22Rv1 (cell line): ENCODE data around the gene CISD1.

Experiments used
- H3K27ac ChIP-seq: fragments of 450-650 bp; 2 replicates; pipeline ENCODE4 v1.5.1; 2017
- ZFX ChIP-seq: fragments of 450-650 bp; IDR thresholded peaks from 2 replicates; pipeline ENCODE4 v1.6.1; 2017; ENCODE audit warnings: antibody characterized with exemption, borderline replicate concordance
- TF ChIP-seq, protein P1 (sequence below): fragments of 450-650 bp; IDR thresholded peaks from 2 replicates; pipeline ENCODE4 v1.5.1; 2017; ENCODE audit warnings: mild to moderate bottlenecking

The CISD1 gene

DNA sequence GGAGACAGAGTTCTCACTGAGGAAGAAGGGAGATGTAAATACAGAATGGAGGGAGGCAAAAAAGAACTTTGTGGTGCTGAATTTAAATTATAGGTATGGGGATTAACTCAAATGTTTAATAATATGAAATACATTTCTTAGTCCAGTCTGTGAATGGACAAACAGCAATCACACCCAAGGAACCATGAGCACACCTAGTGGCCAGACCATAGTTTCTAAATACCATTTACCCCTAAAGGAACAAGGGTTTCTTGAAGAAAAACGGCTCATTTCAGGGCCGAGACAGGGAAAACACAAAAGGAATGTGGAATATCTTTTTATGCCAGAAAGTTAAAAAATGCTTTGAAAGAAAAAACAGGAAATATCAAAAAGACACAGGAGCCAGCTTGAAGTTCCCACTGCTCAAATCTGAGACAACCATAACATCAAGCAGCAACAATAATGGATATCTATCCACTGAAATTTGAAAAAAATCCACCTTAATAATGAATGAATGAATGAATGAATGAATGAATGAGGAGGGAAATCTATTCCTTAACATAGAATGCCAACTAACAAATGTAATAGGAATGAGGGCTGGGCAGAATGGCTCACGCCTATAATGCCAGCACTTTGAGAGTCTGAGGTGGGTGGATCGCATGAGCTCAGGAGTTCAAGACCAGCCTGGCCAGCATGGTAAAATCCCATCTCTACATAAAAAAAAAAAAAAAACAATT is 9.8 kb upstream of the CISD1 start:
- TF ChIP-seq ZFX, result no peak
- TF ChIP-seq, protein P1, sequence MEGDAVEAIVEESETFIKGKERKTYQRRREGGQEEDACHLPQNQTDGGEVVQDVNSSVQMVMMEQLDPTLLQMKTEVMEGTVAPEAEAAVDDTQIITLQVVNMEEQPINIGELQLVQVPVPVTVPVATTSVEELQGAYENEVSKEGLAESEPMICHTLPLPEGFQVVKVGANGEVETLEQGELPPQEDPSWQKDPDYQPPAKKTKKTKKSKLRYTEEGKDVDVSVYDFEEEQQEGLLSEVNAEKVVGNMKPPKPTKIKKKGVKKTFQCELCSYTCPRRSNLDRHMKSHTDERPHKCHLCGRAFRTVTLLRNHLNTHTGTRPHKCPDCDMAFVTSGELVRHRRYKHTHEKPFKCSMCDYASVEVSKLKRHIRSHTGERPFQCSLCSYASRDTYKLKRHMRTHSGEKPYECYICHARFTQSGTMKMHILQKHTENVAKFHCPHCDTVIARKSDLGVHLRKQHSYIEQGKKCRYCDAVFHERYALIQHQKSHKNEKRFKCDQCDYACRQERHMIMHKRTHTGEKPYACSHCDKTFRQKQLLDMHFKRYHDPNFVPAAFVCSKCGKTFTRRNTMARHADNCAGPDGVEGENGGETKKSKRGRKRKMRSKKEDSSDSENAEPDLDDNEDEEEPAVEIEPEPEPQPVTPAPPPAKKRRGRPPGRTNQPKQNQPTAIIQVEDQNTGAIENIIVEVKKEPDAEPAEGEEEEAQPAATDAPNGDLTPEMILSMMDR, result peak; percentile 34
- no peak overlapping the region for H3K27ac ChIP-seq

DNA sequence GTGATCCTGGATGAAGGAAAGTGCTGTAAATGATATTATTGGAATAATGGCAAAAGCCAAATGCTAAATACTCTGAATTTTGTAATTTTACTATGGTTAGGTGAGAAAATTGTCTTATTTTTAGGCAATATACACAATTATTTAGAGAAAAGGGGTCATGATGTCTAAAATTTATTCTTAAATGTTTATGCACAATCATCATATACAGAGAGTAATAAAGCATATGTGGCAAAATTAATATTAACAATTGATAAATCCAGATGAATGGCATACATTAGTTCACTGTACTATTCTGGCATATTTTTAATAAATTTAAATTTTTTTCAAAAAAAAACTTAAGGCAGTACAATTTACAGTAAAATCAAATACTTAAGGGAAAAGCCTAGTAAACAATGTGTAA is 8.6 kb upstream of the CISD1 start:
- no peak for TF ChIP-seq ZFX
- TF ChIP-seq, protein P1, result no peak
- H3K27ac ChIP-seq, result no peak overlapping the region

DNA sequence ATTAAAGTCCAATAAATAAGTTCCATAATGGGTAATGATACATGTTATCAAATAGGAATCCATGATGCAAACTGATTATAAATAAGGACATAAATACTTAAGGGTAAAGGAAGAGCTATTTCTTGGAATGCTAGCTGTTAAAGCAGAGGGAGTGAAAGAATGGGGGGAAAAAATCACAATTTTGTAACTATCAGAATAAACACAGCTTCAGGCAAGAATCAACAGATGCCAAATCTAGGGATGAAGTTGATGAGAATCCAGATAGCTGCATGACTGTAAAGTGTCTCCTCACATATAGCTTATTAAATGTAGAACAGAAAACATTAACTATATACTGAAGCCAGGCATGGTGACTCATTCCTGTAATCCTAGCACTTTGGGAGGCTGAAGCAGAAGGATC is 6.2 kb upstream of the CISD1 start:
- TF ChIP-seq, protein P1, result no peak
- no peak for TF ChIP-seq ZFX
- H3K27ac ChIP-seq, result no peak overlapping the region

DNA sequence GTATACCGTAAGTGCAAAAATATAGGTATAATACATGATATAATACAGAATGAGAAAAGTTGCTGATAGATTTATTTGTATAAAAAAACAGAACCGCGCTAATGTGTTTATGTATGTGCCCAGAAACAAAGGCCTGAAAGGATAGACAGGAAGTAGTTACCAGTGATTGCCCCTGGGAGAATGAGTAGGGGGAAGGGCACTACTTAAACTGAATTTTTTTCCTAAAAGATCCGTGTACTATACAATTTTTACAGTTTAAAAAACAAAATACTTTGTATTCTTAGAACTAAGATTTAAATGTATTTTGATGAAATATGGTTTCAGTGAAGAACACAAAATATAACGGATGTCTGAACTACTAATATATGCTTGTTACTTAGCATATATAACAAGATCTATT is 4.2 kb upstream of the CISD1 start:
- H3K27ac ChIP-seq, result no peak overlapping the region
- TF ChIP-seq, protein P1, result no peak
- TF ChIP-seq ZFX, result no peak

DNA sequence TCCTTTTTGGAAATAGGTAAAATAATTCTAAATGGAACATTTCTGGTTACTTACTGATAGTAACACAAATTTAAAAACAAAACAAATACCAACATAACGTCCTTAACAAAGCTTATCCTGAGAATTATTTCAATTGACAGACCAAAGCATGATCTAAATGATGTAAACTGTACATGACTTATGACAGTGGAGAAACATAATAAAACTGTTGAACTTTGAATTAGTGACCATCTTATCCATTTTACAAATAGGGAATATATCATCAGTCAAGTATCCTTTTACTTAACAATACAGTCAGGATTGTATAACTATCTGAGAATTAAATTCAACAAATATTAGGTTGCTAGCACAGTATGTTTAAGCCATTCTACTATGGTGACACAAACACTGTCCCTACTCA is 3.7 kb upstream of the CISD1 start:
- H3K27ac ChIP-seq, result no peak overlapping the region
- TF ChIP-seq, protein P1, result no peak
- TF ChIP-seq ZFX, result no peak

DNA sequence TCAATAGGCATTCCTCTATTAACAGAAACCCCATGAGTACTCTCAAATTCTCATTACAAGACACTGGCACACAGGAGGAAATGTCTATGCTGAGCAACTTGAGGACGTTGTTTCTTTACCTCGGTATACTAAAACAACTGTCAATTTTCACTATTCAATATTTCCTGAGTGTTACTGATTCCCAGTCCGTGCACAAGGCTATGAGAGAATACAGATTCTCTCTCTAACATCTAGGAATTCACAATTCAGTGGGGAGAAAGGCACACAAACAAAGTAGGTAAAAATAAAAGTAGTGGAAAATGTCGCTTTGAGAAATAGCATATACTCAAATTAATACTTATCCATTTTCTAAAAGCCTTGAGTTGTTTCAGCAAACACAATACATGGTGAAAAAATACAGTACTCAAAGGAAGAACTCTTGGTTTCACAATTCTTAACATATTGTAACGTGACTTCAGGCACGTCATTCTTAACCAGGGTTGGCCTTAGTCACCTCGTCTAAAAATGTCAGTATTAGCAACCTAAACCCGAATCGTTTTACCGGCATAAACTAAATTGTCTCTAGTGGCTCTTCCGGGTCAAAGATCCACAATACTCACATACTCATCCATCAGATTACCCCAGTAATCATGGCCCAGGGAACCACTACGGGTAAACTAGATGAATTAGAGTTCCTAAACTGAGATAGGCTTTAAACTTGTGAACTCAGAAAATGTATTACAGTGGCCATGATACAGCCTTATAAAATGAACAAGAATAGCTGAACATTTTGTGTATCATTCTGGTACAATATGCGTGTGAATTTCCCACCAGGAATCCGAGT is 2.7 kb upstream of the CISD1 start:
- H3K27ac ChIP-seq, result peak overlapping the region; percentile 97; the same call in 1 of the 2 replicates
- TF ChIP-seq, protein P1, result no peak
- no peak for TF ChIP-seq ZFX
